A549 (cell line): Measurements from ENCODE around the gene BMAL1. TPM values are rescaled to one million over a fixed set of nuclear protein-coding genes. Genes with fewer than 3 reads are reported as not detected.

Experiments
- ATAC-seq, 2 experiments: fragments of 200-7000 bp in 1 of 2; fragments of >200 bp in 1 of 2; cut with Nextera tagmentation in 1 of 2; cut with Tn5 transposase in 1 of 2; 3 replicates each; pipeline versions ENCODE4 v1.8.0 to v1.9.1; 2018 to 2020; ENCODE audit warnings: mild to moderate bottlenecking in 1 of 2, moderate library complexity in 1 of 2
- CTCF ChIA-PET: fragments of 300-600 bp; sonication (Branson Sonifier 250); formaldehyde crosslinking; extraction: SDS; loops from one replicate; lab custom pipeline; 2021; ENCODE audit warnings: antibody characterized with exemption, inconsistent platforms; lab: Yijun Ruan, JAX
- POLR2A ChIA-PET: fragments of 350-600 bp; formaldehyde crosslinking; extraction: SDS; loops from one replicate; lab custom pipeline; 2021; ENCODE audit warnings: antibody characterized with exemption, inconsistent platforms; lab: Yijun Ruan, JAX
- DNase-seq, 2 experiments: peaks; one replicate each; pipeline versions ENCODE4 v3.0.0 to v3.0.0-alpha.2; 2011 to 2016; ENCODE audit warnings: low read depth in 1 of 2, low spot score in 1 of 2
- FAIRE-seq: peaks from 2 replicates; lab custom pipeline; 2011; peaks lifted over from hg19 to GRCh38; lab: Jason Lieb, UNC
- H3K27ac ChIP-seq, 2 experiments: fragments of >200 bp; sonication (Bioruptor Twin); formaldehyde crosslinking; 3 replicates each; pipeline ENCODE4 v1.5.1; 2016 to 2017
- H3K4me1 ChIP-seq: fragments of >200 bp; sonication (Bioruptor Twin); formaldehyde crosslinking; 3 replicates; pipeline ENCODE4 v1.6.1; 2016
- H3K4me2 ChIP-seq: fragments of >200 bp; sonication (Bioruptor Twin); formaldehyde crosslinking; 3 replicates; pipeline ENCODE4 v1.6.1; 2016
- H3K4me3 ChIP-seq: fragments of >200 bp; sonication (Bioruptor Twin); formaldehyde crosslinking; 3 replicates; pipeline ENCODE4 v1.5.1; 2016
- H3K9me3 ChIP-seq: fragments of >200 bp; sonication (Bioruptor Twin); formaldehyde crosslinking; 3 replicates; pipeline ENCODE4 v1.6.1; 2016
- CEBPB ChIP-seq, 2 experiments: fragments of >200 bp in 1 of 2; sonication (Bioruptor Twin) in 1 of 2; formaldehyde crosslinking in 1 of 2; IDR thresholded peaks; 2 replicates each; pipeline ENCODE4 v1.6.1; 2012 to 2016
- CHD2 ChIP-seq: fragments of 150-350 bp; IDR thresholded peaks from 2 replicates; pipeline ENCODE4 v1.6.1; 2014; ENCODE audit warnings: low read length; ENCODE audit not compliant: partially characterized antibody
- FOSL2 ChIP-seq, 2 experiments: fragments of 450-650 bp in 1 of 2; fragments of >200 bp in 1 of 2; sonication (Bioruptor Twin) in 1 of 2; formaldehyde crosslinking; IDR thresholded peaks; 2 replicates each; pipeline versions ENCODE4 v1.5.0 to v1.6.1; 2016 to 2020; ENCODE audit warnings: mild to moderate bottlenecking in 1 of 2, moderate library complexity in 1 of 2
- FOXS1 ChIP-seq: fragments of 250-450 bp; sonication (Bioruptor Pico); IDR thresholded peaks from 2 replicates; pipeline ENCODE4 v1.5.0; 2020; ENCODE audit warnings: mild to moderate bottlenecking, moderate library complexity
- GATA3 ChIP-seq: IDR thresholded peaks from 2 replicates; pipeline ENCODE4 v1.6.1; 2012; ENCODE audit warnings: borderline replicate concordance
- HDAC2 ChIP-seq: fragments of 200-600 bp; sonication (generic); IDR thresholded peaks from 2 replicates; pipeline ENCODE4 v1.6.1; 2016
- HEYL ChIP-seq: fragments of 250-450 bp; sonication (Bioruptor Pico); IDR thresholded peaks from 2 replicates; pipeline ENCODE4 v1.8.0; 2021; ENCODE audit warnings: mild to moderate bottlenecking, moderate library complexity
- HMGXB4 ChIP-seq: fragments of 250-450 bp; sonication (Bioruptor Pico); IDR thresholded peaks from 2 replicates; pipeline ENCODE4 v1.5.0; 2021; ENCODE audit warnings: mild to moderate bottlenecking, moderate library complexity, borderline replicate concordance
- HOXA7 ChIP-seq: fragments of 250-450 bp; sonication (Bioruptor Pico); IDR thresholded peaks from 2 replicates; pipeline ENCODE4 v1.5.0; 2020; ENCODE audit warnings: mild to moderate bottlenecking, moderate library complexity
- HOXB5 ChIP-seq: fragments of 250-450 bp; sonication (Bioruptor Pico); IDR thresholded peaks from 2 replicates; pipeline ENCODE4 v1.5.0; 2020; ENCODE audit warnings: mild to moderate bottlenecking, moderate library complexity
- JUN ChIP-seq, 2 experiments: fragments of >200 bp; sonication (Bioruptor Twin); formaldehyde crosslinking; IDR thresholded peaks; 2 replicates in 1 of 2; 3 replicates in 1 of 2; pipeline ENCODE4 v1.6.1; 2016 to 2017
- JUNB ChIP-seq: fragments of >200 bp; sonication (Bioruptor Twin); formaldehyde crosslinking; IDR thresholded peaks from 2 replicates; pipeline ENCODE4 v1.6.1; 2016
- MAX ChIP-seq: IDR thresholded peaks from 2 replicates; pipeline ENCODE4 v1.6.1; 2012
- MAZ ChIP-seq: fragments of 150-350 bp; IDR thresholded peaks from 2 replicates; pipeline ENCODE4 v1.6.1; 2014; ENCODE audit warnings: antibody characterized with exemption, low read depth, low read length, borderline replicate concordance
- NFE2L2 ChIP-seq: fragments of 150-350 bp; conservative IDR thresholded peaks from 2 replicates; pipeline ENCODE4 v1.6.1; 2014; ENCODE audit warnings: low read length
- PHF8 ChIP-seq: fragments of 200-600 bp; sonication (generic); IDR thresholded peaks from 2 replicates; pipeline ENCODE4 v1.6.1; 2016; ENCODE audit warnings: low read depth, mild to moderate bottlenecking, antibody characterized with exemption, moderate library complexity, borderline replicate concordance
- POLR2AphosphoS2 ChIP-seq: conservative IDR thresholded peaks from 2 replicates; pipeline ENCODE4 v1.6.1; 2012; ENCODE audit warnings: low read length, improper control_type of control experiment, inconsistent platforms
- RARB ChIP-seq: fragments of 250-450 bp; sonication (Bioruptor Pico); IDR thresholded peaks from 2 replicates; pipeline ENCODE4 v1.8.0; 2021; ENCODE audit warnings: mild to moderate bottlenecking, moderate library complexity
- SMC3 ChIP-seq: fragments of >200 bp; sonication (Bioruptor Twin); formaldehyde crosslinking; IDR thresholded peaks from 3 replicates; pipeline ENCODE4 v1.6.1; 2018; ENCODE audit warnings: inconsistent platforms
- SREBF2 ChIP-seq: fragments of 450-650 bp; IDR thresholded peaks from 2 replicates; pipeline ENCODE4 v1.6.1; 2014; ENCODE audit warnings: mild to moderate bottlenecking, moderate library complexity
- TFCP2L1 ChIP-seq: fragments of 250-450 bp; sonication (Bioruptor Pico); IDR thresholded peaks from 2 replicates; pipeline ENCODE4 v1.5.0; 2021; ENCODE audit warnings: mild to moderate bottlenecking
- ZC3H11A ChIP-seq: fragments of 450-650 bp; IDR thresholded peaks from 2 replicates; pipeline ENCODE4 v1.6.1; 2014; ENCODE audit warnings: antibody characterized with exemption, mild to moderate bottlenecking
- ZFP36 ChIP-seq: fragments of 450-650 bp; IDR thresholded peaks from 2 replicates; pipeline ENCODE4 v1.6.1; 2014; ENCODE audit warnings: borderline replicate concordance; ENCODE audit not compliant: partially characterized antibody
- ZSCAN20 ChIP-seq: fragments of 250-450 bp; sonication (Bioruptor Pico); IDR thresholded peaks from 2 replicates; pipeline ENCODE4 v1.8.0; 2022; ENCODE audit warnings: mild to moderate bottlenecking, moderate library complexity
- WGBS: methylation state at CpG from one replicate; pipeline ENCODE4 v1.1.6; 2017; ENCODE audit errors: missing lambda C conversion rate; 5-methylcytosine and 5-hydroxymethylcytosine counted together
- polyA plus RNA-seq, 4 experiments: library from polyadenylated mRNA; depleted of rRNA in 3 of 4; stranded (reverse); fragments of >200 nt; fragmentation: RNase III in 1 of 4; extraction: RNeasy Plus Mini Kit Qiagen cat#74134 plus additional on column Dnase treatment in 1 of 4; gene quantifications; 2 replicates in 3 of 4; 3 replicates in 1 of 4; pipeline ENCODE4 v1.2.3, GENCODE V29; 2011 to 2017
- TF ChIP-seq, protein P1 (sequence below): fragments of 250-450 bp; sonication (Bioruptor Pico); IDR thresholded peaks from 2 replicates; pipeline ENCODE4 v1.5.0; 2020; ENCODE audit warnings: low read depth, mild to moderate bottlenecking, moderate library complexity
- TF ChIP-seq, protein P2 (sequence below): fragments of >200 bp; sonication (Bioruptor Twin); formaldehyde crosslinking; IDR thresholded peaks from 3 replicates; pipeline ENCODE4 v1.6.1; 2016

The BMAL1 gene
- polyA plus RNA-seq, 2 of the 4 experiments (the other 2 are of a cell fraction) = 28.6 to 29.2 TPM

- no peaks in the 10 kb centered on the region for H3K9me3 ChIP-seq
- ATAC-seq (no peak), DNase-seq (no peak), FAIRE-seq (no peak)
- H3K27ac ChIP-seq = no peak overlapping the region
- no peak overlapping the region for H3K4me2 ChIP-seq
- no peak for TF ChIP-seq SMC3
- no peak for TF ChIP-seq PHF8
- TF ChIP-seq, protein P1, sequence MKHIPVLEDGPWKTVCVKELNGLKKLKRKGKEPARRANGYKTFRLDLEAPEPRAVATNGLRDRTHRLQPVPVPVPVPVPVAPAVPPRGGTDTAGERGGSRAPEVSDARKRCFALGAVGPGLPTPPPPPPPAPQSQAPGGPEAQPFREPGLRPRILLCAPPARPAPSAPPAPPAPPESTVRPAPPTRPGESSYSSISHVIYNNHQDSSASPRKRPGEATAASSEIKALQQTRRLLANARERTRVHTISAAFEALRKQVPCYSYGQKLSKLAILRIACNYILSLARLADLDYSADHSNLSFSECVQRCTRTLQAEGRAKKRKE (CRISPR knock-in tag) = no peak
- no peak for TF ChIP-seq POLR2AphosphoS2
- no peak for TF ChIP-seq ZC3H11A
- no peak for TF ChIP-seq CEBPB (IDR thresholded peaks at IDR 0.05)
- no peak for TF ChIP-seq TFCP2L1 (CRISPR knock-in tag)
- no peak for TF ChIP-seq SREBF2
- TF ChIP-seq HMGXB4 (CRISPR knock-in tag) = no peak
- no peak for TF ChIP-seq ZFP36
- ChIA-PET CTCF (interaction anchor here (1.7 to 4.6 kb wide), 5 partner anchors 10 to 152 kb away, joined by 3 to 21 read pairs (median 10); no protein-coding TSS in a partner anchor), POLR2A (no interaction called here)
- H3K4me1 ChIP-seq = peaks cover 3% of the 10 kb centered on the region; the same call in 1 of the 3 replicates
- WGBS = 88% methylated on average over 9 of the region's 9 CpGs
- H3K4me3 ChIP-seq = no peak overlapping the region
Observed at GRCh38 chr11:13362596-13363109, 85.1 kb downstream of the BMAL1 start.

GRCh38 chr11:13364388-13364787 lies 86.8 kb downstream of the BMAL1 start:
- H3K27ac ChIP-seq = no peak overlapping the region
- WGBS = 54% methylated on average over 2 of the region's 2 CpGs
- no peak overlapping the region for H3K4me2 ChIP-seq
- TF ChIP-seq GATA3 (no peak), JUNB (no peak), ZSCAN20 (CRISPR knock-in tag) (no peak), SMC3 (no peak), MAX (no peak), JUN (IDR thresholded peaks at IDR 0.05) (no peak), TFCP2L1 (CRISPR knock-in tag) (no peak), FOXS1 (CRISPR knock-in tag) (no peak), HDAC2 (no peak)
- TF ChIP-seq, protein P1 (CRISPR knock-in tag) = no peak
- TF ChIP-seq, all 56 proteins: peak for 0
- DNase-seq (no peak), ATAC-seq (no peak), FAIRE-seq (no peak)
- peaks cover 6% of the 10 kb centered on the region; the same call in 1 of the 3 replicates for H3K4me1 ChIP-seq
- no peaks in the 10 kb centered on the region for H3K9me3 ChIP-seq
- CTCF ChIA-PET = interaction anchor here (3.2 to 4.6 kb wide), 2 partner anchors 22 to 154 kb away, joined by 10 to 21 read pairs; no protein-coding TSS in a partner anchor
- H3K4me3 ChIP-seq = no peak overlapping the region
- POLR2A ChIA-PET = no interaction called here

DNA sequence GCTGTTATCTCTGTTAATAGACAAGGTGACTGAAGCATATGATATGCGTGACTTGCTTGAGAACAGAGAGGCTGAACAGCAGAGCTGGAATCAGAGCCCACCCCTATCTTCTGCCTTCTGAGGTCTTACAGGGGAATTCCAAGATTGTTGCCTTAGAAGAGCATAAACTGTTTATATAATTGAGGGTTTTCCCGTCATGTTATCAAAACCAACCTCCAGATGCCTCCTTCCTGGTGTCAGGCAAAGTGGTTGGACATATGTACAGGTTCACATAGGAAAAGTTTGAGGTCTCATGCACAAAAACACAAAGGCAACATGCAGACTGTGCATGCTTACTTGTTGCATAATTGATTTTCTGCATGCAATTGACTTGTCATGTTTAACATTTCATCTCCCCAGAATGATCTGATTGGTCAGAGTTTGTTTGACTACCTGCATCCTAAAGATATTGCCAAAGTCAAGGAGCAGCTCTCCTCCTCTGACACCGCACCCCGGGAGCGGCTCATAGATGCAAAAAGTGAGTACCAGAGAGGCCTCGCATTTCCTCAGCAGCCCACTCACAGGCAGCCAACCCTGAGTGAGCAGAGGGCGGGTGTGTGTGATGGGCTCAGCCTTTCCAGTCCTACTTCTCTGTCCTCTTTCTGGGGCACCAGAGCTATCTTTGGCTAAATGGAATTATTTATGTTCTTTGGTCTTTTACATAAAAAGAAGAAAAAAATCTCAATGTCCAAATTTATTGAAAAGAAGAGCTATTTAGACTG lies 88.9 kb downstream of the BMAL1 start:
- FAIRE-seq (no peak), DNase-seq (no peak), ATAC-seq (no peak)

More for the DNA sequence above, 88.9 kb downstream of the BMAL1 start:
- WGBS = 92% methylated on average over 7 of the region's 7 CpGs
- Histone ChIP-seq H3K27ac (no peak overlapping the region), H3K4me2 (no peak overlapping the region), H3K4me3 (no peak overlapping the region), H3K9me3 (no peaks in the 10 kb centered on the region), H3K4me1 (peaks cover 6% of the 10 kb centered on the region; the same call in 1 of the 3 replicates)
- POLR2A ChIA-PET = no interaction called here
- CTCF ChIA-PET = interaction anchor here (1.0 to 4.6 kb wide), 5 partner anchors 20 to 157 kb away, joined by 3 to 21 read pairs (median 4); no protein-coding TSS in a partner anchor
- TF ChIP-seq CHD2 (no peak), CEBPB (IDR thresholded peaks at IDR 0.05) (no peak), HDAC2 (no peak), JUNB (no peak), ZC3H11A (no peak), PHF8 (no peak), HEYL (no peak), FOSL2 (IDR thresholded peaks at IDR 0.05) (no peak), FOSL2 (CRISPR knock-in tag; IDR thresholded peaks at IDR 0.05) (no peak), MAX (no peak), RARB (CRISPR knock-in tag) (no peak), MAZ (no peak), HOXA7 (CRISPR knock-in tag) (no peak), NFE2L2 (no peak), HOXB5 (CRISPR knock-in tag) (no peak)
- TF ChIP-seq, protein P2, sequence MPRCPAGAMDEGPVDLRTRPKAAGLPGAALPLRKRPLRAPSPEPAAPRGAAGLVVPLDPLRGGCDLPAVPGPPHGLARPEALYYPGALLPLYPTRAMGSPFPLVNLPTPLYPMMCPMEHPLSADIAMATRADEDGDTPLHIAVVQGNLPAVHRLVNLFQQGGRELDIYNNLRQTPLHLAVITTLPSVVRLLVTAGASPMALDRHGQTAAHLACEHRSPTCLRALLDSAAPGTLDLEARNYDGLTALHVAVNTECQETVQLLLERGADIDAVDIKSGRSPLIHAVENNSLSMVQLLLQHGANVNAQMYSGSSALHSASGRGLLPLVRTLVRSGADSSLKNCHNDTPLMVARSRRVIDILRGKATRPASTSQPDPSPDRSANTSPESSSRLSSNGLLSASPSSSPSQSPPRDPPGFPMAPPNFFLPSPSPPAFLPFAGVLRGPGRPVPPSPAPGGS = no peak
